ENCODE measurements around the gene CDH7. TPM values are rescaled to one million over a fixed set of nuclear protein-coding genes. Genes with fewer than 3 reads are reported as not detected.

The CDH7 gene
- total RNA-seq, 1 donor: not detected

- no peak overlapping the region for H3K4me3 ChIP-seq (ENCODE audit: low read depth, low read length)
- TF ChIP-seq, protein P1, sequence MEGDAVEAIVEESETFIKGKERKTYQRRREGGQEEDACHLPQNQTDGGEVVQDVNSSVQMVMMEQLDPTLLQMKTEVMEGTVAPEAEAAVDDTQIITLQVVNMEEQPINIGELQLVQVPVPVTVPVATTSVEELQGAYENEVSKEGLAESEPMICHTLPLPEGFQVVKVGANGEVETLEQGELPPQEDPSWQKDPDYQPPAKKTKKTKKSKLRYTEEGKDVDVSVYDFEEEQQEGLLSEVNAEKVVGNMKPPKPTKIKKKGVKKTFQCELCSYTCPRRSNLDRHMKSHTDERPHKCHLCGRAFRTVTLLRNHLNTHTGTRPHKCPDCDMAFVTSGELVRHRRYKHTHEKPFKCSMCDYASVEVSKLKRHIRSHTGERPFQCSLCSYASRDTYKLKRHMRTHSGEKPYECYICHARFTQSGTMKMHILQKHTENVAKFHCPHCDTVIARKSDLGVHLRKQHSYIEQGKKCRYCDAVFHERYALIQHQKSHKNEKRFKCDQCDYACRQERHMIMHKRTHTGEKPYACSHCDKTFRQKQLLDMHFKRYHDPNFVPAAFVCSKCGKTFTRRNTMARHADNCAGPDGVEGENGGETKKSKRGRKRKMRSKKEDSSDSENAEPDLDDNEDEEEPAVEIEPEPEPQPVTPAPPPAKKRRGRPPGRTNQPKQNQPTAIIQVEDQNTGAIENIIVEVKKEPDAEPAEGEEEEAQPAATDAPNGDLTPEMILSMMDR (IDR thresholded peaks at IDR 0.05; ENCODE audit: insufficient read depth, low read depth, low read length): no peak
- no peak for DNase-seq (ENCODE audit: low read depth)
Observed at GRCh38 chr18:65752625-65753325, 2.0 kb downstream of the CDH7 start.

GRCh38 chr18:65753520-65753919 lies 2.7 kb downstream of the CDH7 start:
- no peak overlapping the region for H3K4me3 ChIP-seq (ENCODE audit: low read depth, low read length)
- no peak for DNase-seq (ENCODE audit: low read depth)
- TF ChIP-seq, protein P1 (IDR thresholded peaks at IDR 0.05; ENCODE audit: insufficient read depth, low read depth, low read length): no peak

DNA sequence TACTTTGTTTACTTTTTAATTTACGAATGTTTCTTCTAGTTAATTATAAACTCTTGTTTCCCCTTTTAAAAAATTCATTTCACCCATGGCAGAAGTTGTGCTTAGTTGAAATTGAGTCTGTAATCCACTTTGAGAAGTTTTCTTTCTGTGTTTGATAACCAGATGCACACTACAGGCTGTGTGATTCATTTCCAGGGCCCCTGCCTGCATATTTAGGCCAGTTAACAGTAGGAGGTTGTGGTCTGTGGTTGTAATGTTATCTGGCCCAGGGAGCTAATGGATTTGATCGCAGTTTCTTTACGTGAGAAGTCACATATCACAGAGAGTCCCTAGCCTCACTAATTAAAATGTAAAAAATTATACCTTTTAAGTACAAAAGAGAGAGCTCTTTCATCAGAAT lies 3.3 kb downstream of the CDH7 start:
- no peak overlapping the region for H3K4me3 ChIP-seq (ENCODE audit: low read depth, low read length)
- no peak for DNase-seq (ENCODE audit: low read depth)
- TF ChIP-seq, protein P1 (IDR thresholded peaks at IDR 0.05; ENCODE audit: insufficient read depth, low read depth, low read length): no peak

DNA sequence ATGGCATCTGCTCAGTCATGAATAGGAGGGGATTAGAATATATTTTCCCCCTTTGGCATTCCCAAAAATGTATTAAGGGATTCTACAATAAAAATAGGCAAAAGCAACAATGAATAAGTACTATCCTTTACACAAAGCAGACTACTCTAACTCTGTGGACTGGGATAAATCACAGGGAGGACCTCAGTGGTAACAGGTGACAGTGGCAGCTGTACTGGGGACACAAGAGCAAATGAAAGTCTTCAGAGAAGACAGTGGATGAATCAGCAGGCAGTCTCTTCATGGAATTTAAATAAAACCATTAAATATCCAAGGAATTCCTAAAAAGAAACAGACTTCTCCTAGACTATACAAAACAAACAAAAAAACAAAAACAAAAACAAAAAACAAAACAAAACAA lies 4.8 kb downstream of the CDH7 start:
- H3K4me3 ChIP-seq (ENCODE audit: low read depth, low read length): no peak overlapping the region
- TF ChIP-seq, protein P1 (IDR thresholded peaks at IDR 0.05; ENCODE audit: insufficient read depth, low read depth, low read length): no peak
- DNase-seq (ENCODE audit: low read depth): no peak

GRCh38 chr18:65760457-65760856 lies 9.6 kb downstream of the CDH7 start:
- TF ChIP-seq, protein P1 (IDR thresholded peaks at IDR 0.05; ENCODE audit: insufficient read depth, low read depth, low read length): no peak
- no peak for DNase-seq (ENCODE audit: low read depth)
- H3K4me3 ChIP-seq (ENCODE audit: low read depth, low read length): no peak overlapping the region

GRCh38 chr18:65761636-65762295 lies 11.0 kb downstream of the CDH7 start:
- no peak overlapping the region for H3K4me3 ChIP-seq (ENCODE audit: low read depth, low read length)
- TF ChIP-seq, protein P1 (IDR thresholded peaks at IDR 0.05; ENCODE audit: insufficient read depth, low read depth, low read length): no peak
- DNase-seq (ENCODE audit: low read depth): no peak
